Measurements from ENCODE around the gene SLC4A5. TPM values are rescaled to one million over a fixed set of nuclear protein-coding genes. Genes with fewer than 3 reads are reported as not detected.

The SLC4A5 gene
- total RNA-seq, 6 donors from 2014 or later: 3.2 to 47.1 (median 11.0) TPM

DNA sequence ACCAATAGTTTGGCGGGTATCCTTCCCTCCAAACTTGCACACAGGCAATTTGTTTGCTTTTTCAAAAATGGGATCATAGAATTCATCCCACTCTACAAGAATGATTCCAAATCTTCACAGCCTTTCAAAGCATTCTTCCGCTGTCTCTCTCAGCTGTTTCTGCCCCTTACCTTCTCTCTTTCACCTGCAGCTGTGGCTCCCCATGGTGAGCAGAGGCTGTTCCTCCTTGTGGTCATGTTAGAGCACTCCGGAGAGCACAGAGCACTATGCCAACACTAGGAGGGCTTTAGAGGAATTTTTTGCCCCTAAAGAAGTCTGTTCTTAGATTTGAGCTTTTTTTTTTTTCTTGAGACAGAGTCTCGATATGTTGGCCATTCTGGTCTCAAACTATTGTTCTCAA is 114.4 kb downstream of the SLC4A5 start:
- 92 to 98% methylated on average over 4 of the region's 4 CpGs for WGBS, 2 donors
- H3K4me1 ChIP-seq: no peaks in the 10 kb centered on the region
- no peaks in the 10 kb centered on the region for H3K36me3 ChIP-seq
- H3K27me3 ChIP-seq: no peaks in the 10 kb centered on the region
- DNase-seq (no peak), ATAC-seq (ENCODE audit: low FRiP score in 2 of 2) (no peak)
- no peak for TF ChIP-seq EP300 (IDR thresholded peaks at IDR 0.05)
- no peak for TF ChIP-seq POLR2A (IDR thresholded peaks at IDR 0.05)
- no peak for TF ChIP-seq POLR2AphosphoS5 (IDR thresholded peaks at IDR 0.05)
- TF ChIP-seq CTCF (IDR thresholded peaks at IDR 0.05): no peak
- no peaks in the 10 kb centered on the region for H3K9me3 ChIP-seq
- no peak overlapping the region for H3K4me3 ChIP-seq
- no peak overlapping the region for H3K27ac ChIP-seq

GRCh38 chr2:74227646-74228045 is 115.6 kb downstream of the SLC4A5 start:
- H3K27me3 ChIP-seq: no peaks in the 10 kb centered on the region
- no peak overlapping the region for H3K4me3 ChIP-seq
- DNase-seq (no peak), ATAC-seq (ENCODE audit: low FRiP score in 2 of 2) (no peak)
- 93 to 100% methylated on average over 1 to 5 of the region's 5 CpGs for WGBS, 2 donors
- H3K27ac ChIP-seq: no peak overlapping the region
- no peaks in the 10 kb centered on the region for H3K36me3 ChIP-seq
- TF ChIP-seq POLR2AphosphoS5 (IDR thresholded peaks at IDR 0.05): no peak
- no peak for TF ChIP-seq EP300 (IDR thresholded peaks at IDR 0.05)
- TF ChIP-seq POLR2A (IDR thresholded peaks at IDR 0.05): no peak
- no peak for TF ChIP-seq CTCF (IDR thresholded peaks at IDR 0.05)
- no peaks in the 10 kb centered on the region for H3K4me1 ChIP-seq
- H3K9me3 ChIP-seq: no peaks in the 10 kb centered on the region

- Histone ChIP-seq H3K4me3 (no peak overlapping the region), H3K27ac (no peak overlapping the region), H3K4me1 (no peaks in the 10 kb centered on the region), H3K27me3 (no peaks in the 10 kb centered on the region), H3K9me3 (no peaks in the 10 kb centered on the region), H3K36me3 (no peaks in the 10 kb centered on the region)
- TF ChIP-seq POLR2AphosphoS5 (IDR thresholded peaks at IDR 0.05): no peak
- DNase-seq (peak in 1 of 2 donors; percentile 66), ATAC-seq (ENCODE audit: low FRiP score in 2 of 2) (no peak)
- 91 to 92% methylated on average over 18 to 21 of the region's 21 CpGs for WGBS, 2 donors
These were observed 116.5 kb downstream of the SLC4A5 start for GRCh38 chr2:74226648-74227213.

- H3K27ac ChIP-seq: no peak overlapping the region
- no peaks in the 10 kb centered on the region for H3K4me1 ChIP-seq
- WGBS, 2 donors: 88 to 90% methylated on average over 4 of the region's 4 CpGs
- H3K9me3 ChIP-seq: no peaks in the 10 kb centered on the region
- H3K36me3 ChIP-seq: peaks cover 0 to 7% (median 1%) of the 10 kb centered on the region in 4 donors
- DNase-seq: no peak
- ATAC-seq (ENCODE audit: low FRiP score in 2 of 2): no peak
- H3K4me3 ChIP-seq: no peak overlapping the region
- TF ChIP-seq POLR2A (IDR thresholded peaks at IDR 0.05) (no peak), CTCF (IDR thresholded peaks at IDR 0.05) (no peak), POLR2AphosphoS5 (IDR thresholded peaks at IDR 0.05) (no peak), EP300 (IDR thresholded peaks at IDR 0.05) (no peak)
- H3K27me3 ChIP-seq: no peaks in the 10 kb centered on the region
These were observed 117.3 kb downstream of the SLC4A5 start for GRCh38 chr2:74225698-74226459.

DNA sequence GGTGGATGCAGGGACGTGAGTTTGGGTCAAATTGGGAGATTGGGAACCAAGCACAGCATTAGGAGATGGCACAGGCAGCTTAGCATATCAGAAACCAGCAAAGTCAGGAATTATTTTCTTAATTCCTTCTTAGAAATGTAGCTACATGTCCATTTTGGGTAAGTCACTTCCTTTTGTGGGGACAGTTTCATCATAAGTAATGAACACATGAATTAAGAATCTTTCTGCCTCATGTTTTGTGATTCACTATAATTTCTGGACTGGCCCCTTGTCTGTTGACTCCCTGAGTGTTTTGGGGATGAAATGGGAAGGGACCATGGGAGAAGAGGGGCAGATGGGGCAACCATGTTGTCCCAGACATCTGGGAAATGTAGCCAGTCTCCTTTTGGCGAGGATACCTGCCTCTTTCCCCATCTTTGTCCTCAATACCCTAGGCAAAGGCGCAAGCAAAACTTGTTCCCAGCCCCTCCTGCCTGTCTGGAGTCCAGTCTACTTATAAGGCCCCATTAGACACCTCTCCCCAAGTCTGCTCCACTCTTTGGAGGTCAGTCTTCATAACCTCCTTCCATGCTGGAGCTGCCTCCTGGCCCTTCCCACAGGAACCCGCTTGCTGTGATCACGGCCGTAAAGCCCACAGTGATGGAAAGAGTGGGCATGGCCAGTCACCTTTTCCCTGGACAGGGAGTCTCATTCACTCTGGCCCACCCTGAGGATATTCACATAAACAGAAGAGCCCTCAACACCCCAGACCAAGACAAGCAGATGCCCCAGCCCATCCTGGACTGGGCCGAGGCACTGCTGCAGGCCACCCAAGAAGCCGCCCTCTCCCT is 119.1 kb downstream of the SLC4A5 start:
- peaks cover 0 to 7% (median 1%) of the 10 kb centered on the region in 4 donors for H3K36me3 ChIP-seq
- no peaks in the 10 kb centered on the region for H3K27me3 ChIP-seq
- DNase-seq: no peak
- no peaks in the 10 kb centered on the region for H3K9me3 ChIP-seq
- no peak overlapping the region for H3K27ac ChIP-seq
- WGBS, 2 donors: 91 to 97% methylated on average over 8 of the region's 8 CpGs
- TF ChIP-seq POLR2AphosphoS5 (IDR thresholded peaks at IDR 0.05) (no peak), POLR2A (IDR thresholded peaks at IDR 0.05) (no peak), EP300 (IDR thresholded peaks at IDR 0.05) (no peak), CTCF (IDR thresholded peaks at IDR 0.05) (no peak)
- no peak overlapping the region for H3K4me3 ChIP-seq
- ATAC-seq (ENCODE audit: low FRiP score in 2 of 2): no peak
- H3K4me1 ChIP-seq: no peaks in the 10 kb centered on the region

All from upper lobe of left lung (tissue), 6 donors.